Vagina (tissue), 2 donors: ENCODE data around the gene IGLON5. TPM values are rescaled to one million over a fixed set of nuclear protein-coding genes. Genes with fewer than 3 reads are reported as not detected.

Source experiments
- DNase-seq, 2 donors: peaks; one replicate each; pipeline ENCODE4 v3.0.0-alpha.2; 2017; ENCODE audit errors: extremely low spot score in 2 of 2
- H3K27ac ChIP-seq: fragments of 200-600 bp; sonication (generic); one replicate; pipeline ENCODE4 v1.5.1; 2019
- H3K27me3 ChIP-seq: fragments of 200-600 bp; sonication (generic); one replicate; pipeline ENCODE4 v1.5.1; 2019
- H3K36me3 ChIP-seq, 2 donors: fragments of 200-600 bp; sonication (generic); one replicate each; pipeline ENCODE4 v1.5.1; 2017 to 2019
- H3K4me1 ChIP-seq: fragments of 200-600 bp; sonication (generic); one replicate; pipeline ENCODE4 v1.5.1; 2019
- H3K4me3 ChIP-seq, 2 donors: fragments of 200-600 bp; sonication (generic); 1 replicate in 1 of 2; 2 replicates in 1 of 2; pipeline ENCODE4 v1.5.1; 2016 to 2019
- H3K9me3 ChIP-seq: fragments of 200-600 bp; sonication (generic); one replicate; pipeline ENCODE4 v1.5.1; 2019
- CTCF ChIP-seq, 3 experiments: fragments of 450-650 bp in 2 of 3; fragments of 200-600 bp in 1 of 3; sonication (generic) in 1 of 3; IDR thresholded peaks; one replicate each; pipeline ENCODE4 v1.5.1; 2017 to 2019; ENCODE audit warnings: antibody characterized with exemption in 3 of 3, mild to moderate bottlenecking in 2 of 3, moderate library complexity in 2 of 3
- POLR2A ChIP-seq, 2 donors: fragments of 450-650 bp; IDR thresholded peaks; one replicate each; pipeline ENCODE4 v1.6.1; 2017; ENCODE audit warnings: antibody characterized with exemption in 2 of 2, mild to moderate bottlenecking in 2 of 2, moderate library complexity in 2 of 2
- POLR2AphosphoS5 ChIP-seq, 2 donors: sonication (generic); formaldehyde crosslinking; IDR thresholded peaks; one replicate each; pipeline ENCODE4 v1.9.0; 2017; ENCODE audit warnings: antibody characterized with exemption in 2 of 2, mild to moderate bottlenecking in 2 of 2, low read depth in 1 of 2; ENCODE audit not compliant: insufficient read depth in 1 of 2
- intact Hi-C: fragments of 100-400 bp; cut with DNase I; formaldehyde crosslinking; loops from one replicate; pipeline ENCODE4 v1.15.1; 2023
- total RNA-seq: library from RNA; depleted of rRNA; stranded (reverse); fragments of >200 nt; gene quantifications from one replicate; pipeline ENCODE4 v1.2.3, GENCODE V29; 2016

The IGLON5 gene
- total RNA-seq, 1 donor from 2014 or later = not detected

GRCh38 chr19:51292971-51293370 lies 18.5 kb upstream of the IGLON5 start:
- no peak for TF ChIP-seq POLR2AphosphoS5 (IDR thresholded peaks at IDR 0.05; ENCODE audit: insufficient read depth in 1 of 2, low read depth in 1 of 2)
- no peak for TF ChIP-seq CTCF (IDR thresholded peaks at IDR 0.05)
- TF ChIP-seq POLR2A (IDR thresholded peaks at IDR 0.05) = no peak
- Histone ChIP-seq H3K27ac (no peak overlapping the region), H3K27me3 (no peaks in the 10 kb centered on the region), H3K9me3 (no peaks in the 10 kb centered on the region), H3K4me1 (no peaks in the 10 kb centered on the region), H3K36me3 (no peaks in the 10 kb centered on the region), H3K4me3 (no peak overlapping the region)
- intact Hi-C loops = no loop called here
- DNase-seq = no peak

GRCh38 chr19:51293571-51294210 lies 17.8 kb upstream of the IGLON5 start:
- no peaks in the 10 kb centered on the region for H3K36me3 ChIP-seq
- H3K27me3 ChIP-seq = no peaks in the 10 kb centered on the region
- no peaks in the 10 kb centered on the region for H3K4me1 ChIP-seq
- no peaks in the 10 kb centered on the region for H3K9me3 ChIP-seq
- no peak overlapping the region for H3K4me3 ChIP-seq
- no peak for TF ChIP-seq POLR2AphosphoS5 (IDR thresholded peaks at IDR 0.05; ENCODE audit: insufficient read depth in 1 of 2, low read depth in 1 of 2)
- no peak for TF ChIP-seq CTCF (IDR thresholded peaks at IDR 0.05)
- TF ChIP-seq POLR2A (IDR thresholded peaks at IDR 0.05) = no peak
- intact Hi-C loops = no loop called here
- no peak for DNase-seq
- no peak overlapping the region for H3K27ac ChIP-seq

- Histone ChIP-seq H3K4me3 (no peak overlapping the region), H3K27me3 (no peaks in the 10 kb centered on the region), H3K27ac (no peak overlapping the region), H3K36me3 (no peaks in the 10 kb centered on the region), H3K9me3 (no peaks in the 10 kb centered on the region), H3K4me1 (no peaks in the 10 kb centered on the region)
- TF ChIP-seq CTCF (IDR thresholded peaks at IDR 0.05) (no peak), POLR2AphosphoS5 (IDR thresholded peaks at IDR 0.05; ENCODE audit: insufficient read depth in 1 of 2, low read depth in 1 of 2) (no peak), POLR2A (IDR thresholded peaks at IDR 0.05) (no peak)
- intact Hi-C loops = no loop called here
- DNase-seq = no peak
Observed at GRCh38 chr19:51294211-51294976, 17.1 kb upstream of the IGLON5 start.

- no peaks in the 10 kb centered on the region for H3K4me1 ChIP-seq
- no peak overlapping the region for H3K4me3 ChIP-seq
- no peaks in the 10 kb centered on the region for H3K9me3 ChIP-seq
- no peaks in the 10 kb centered on the region for H3K27me3 ChIP-seq
- no peaks in the 10 kb centered on the region for H3K36me3 ChIP-seq
- intact Hi-C loops = no loop called here
- TF ChIP-seq POLR2AphosphoS5 (IDR thresholded peaks at IDR 0.05; ENCODE audit: insufficient read depth in 1 of 2, low read depth in 1 of 2) = no peak
- no peak for TF ChIP-seq POLR2A (IDR thresholded peaks at IDR 0.05)
- no peak for TF ChIP-seq CTCF (IDR thresholded peaks at IDR 0.05)
- no peak overlapping the region for H3K27ac ChIP-seq
- DNase-seq = no peak
Observed at GRCh38 chr19:51294977-51295375, 16.5 kb upstream of the IGLON5 start.
